Mesenchymal stem cell (in vitro differentiated cells and primary cell): Measurements from ENCODE around the gene GRID2.

Experiments
- DNase-seq: peaks from one replicate; pipeline ENCODE4 v3.0.0-alpha.2; 2013
- H2AFZ ChIP-seq: one replicate; pipeline ENCODE4 v1.6.1; 2013; ENCODE audit warnings: low read depth, mild to moderate bottlenecking, control low read depth, inconsistent platforms, low read length, moderate library complexity
- H2AK5ac ChIP-seq: 2 replicates; pipeline ENCODE4 v1.6.1; 2013; ENCODE audit warnings: low read length, moderate library complexity, mild to moderate bottlenecking, inconsistent platforms; ENCODE audit not compliant: severe bottlenecking
- H2BK120ac ChIP-seq: one replicate; pipeline ENCODE4 v1.6.1; 2013; ENCODE audit warnings: low read depth, mild to moderate bottlenecking, inconsistent platforms, low read length, moderate library complexity
- H2BK12ac ChIP-seq, 2 experiments: one replicate each; pipeline ENCODE4 v1.6.1; 2013; ENCODE audit warnings: inconsistent platforms in 2 of 2, low read length in 2 of 2, mild to moderate bottlenecking in 2 of 2, moderate library complexity in 2 of 2, control low read depth in 1 of 2
- H2BK15ac ChIP-seq: one replicate; pipeline ENCODE4 v1.6.1; 2013; ENCODE audit warnings: mild to moderate bottlenecking, low read depth, inconsistent platforms; ENCODE audit not compliant: poor library complexity, severe bottlenecking
- H2BK5ac ChIP-seq: 2 replicates; pipeline ENCODE4 v1.6.1; 2013; ENCODE audit warnings: low read depth, mild to moderate bottlenecking, low read length, control low read depth, inconsistent platforms; ENCODE audit not compliant: poor library complexity, severe bottlenecking
- H3K14ac ChIP-seq, 2 experiments: one replicate each; pipeline ENCODE4 v1.6.1; 2013; ENCODE audit warnings: inconsistent platforms in 2 of 2, low read length in 2 of 2, control low read depth in 1 of 2, mild to moderate bottlenecking in 1 of 2, moderate library complexity in 1 of 2
- H3K18ac ChIP-seq, 2 experiments: one replicate each; pipeline ENCODE4 v1.6.1; 2013; ENCODE audit warnings: inconsistent platforms in 2 of 2, low read length in 2 of 2, control low read depth in 1 of 2, low read depth in 1 of 2, mild to moderate bottlenecking in 1 of 2
- H3K23ac ChIP-seq, 2 experiments: one replicate each; pipeline ENCODE4 v1.6.1; 2013; ENCODE audit warnings: inconsistent platforms in 2 of 2, low read length in 2 of 2, mild to moderate bottlenecking in 2 of 2, moderate library complexity in 2 of 2, control low read depth in 1 of 2
- H3K27ac ChIP-seq: 2 replicates; pipeline ENCODE4 v1.5.1; 2013; ENCODE audit warnings: mild to moderate bottlenecking, moderate library complexity, low read length, control low read depth, inconsistent platforms; ENCODE audit not compliant: poor library complexity, severe bottlenecking
- H3K27me3 ChIP-seq, 2 experiments: 2 replicates each; pipeline versions ENCODE4 v1.6.1 to v1.7.0; 2013; ENCODE audit warnings: low read length in 2 of 2, mild to moderate bottlenecking in 2 of 2, moderate library complexity in 2 of 2, control low read depth in 1 of 2, inconsistent platforms in 1 of 2; ENCODE audit not compliant: control insufficient read depth in 1 of 2, insufficient read depth in 1 of 2
- H3K36me3 ChIP-seq, 2 experiments: 2 replicates each; pipeline versions ENCODE4 v1.6.1 to v1.7.0; 2013; ENCODE audit warnings: low read length in 2 of 2, control low read depth in 1 of 2, inconsistent platforms in 1 of 2, low read depth in 1 of 2, mild to moderate bottlenecking in 1 of 2; ENCODE audit not compliant: insufficient read depth in 2 of 2, control insufficient read depth in 1 of 2
- H3K4ac ChIP-seq, 2 experiments: one replicate each; pipeline ENCODE4 v1.6.1; 2013; ENCODE audit warnings: inconsistent platforms in 2 of 2, low read length in 2 of 2, mild to moderate bottlenecking in 2 of 2, moderate library complexity in 2 of 2, control low read depth in 1 of 2, low read depth in 1 of 2
- H3K4me1 ChIP-seq: 2 replicates; pipeline ENCODE4 v1.6.1; 2013; ENCODE audit warnings: low read depth, low read length, control low read depth; ENCODE audit not compliant: control insufficient read depth, insufficient read depth
- H3K4me2 ChIP-seq: 2 replicates; pipeline ENCODE4 v1.6.1; 2013; ENCODE audit warnings: low read length, mild to moderate bottlenecking, inconsistent platforms; ENCODE audit not compliant: poor library complexity, severe bottlenecking
- H3K4me3 ChIP-seq, 2 experiments: 2 replicates each; pipeline versions ENCODE4 v1.5.1 to v1.7.0; 2013; ENCODE audit warnings: low read length in 2 of 2, mild to moderate bottlenecking in 2 of 2, control low read depth in 1 of 2, low read depth in 1 of 2; ENCODE audit not compliant: insufficient read depth in 1 of 2
- H3K79me1 ChIP-seq: replicated peaks from 2 replicates; pipeline ENCODE4 v1.6.1; 2013; ENCODE audit warnings: mild to moderate bottlenecking, control low read depth, low read length, inconsistent platforms; ENCODE audit not compliant: poor library complexity, severe bottlenecking
- H3K9ac ChIP-seq: 2 replicates; pipeline ENCODE4 v1.7.0; 2013; ENCODE audit warnings: mild to moderate bottlenecking, low read length, moderate library complexity
- H3K9me3 ChIP-seq: 2 replicates; pipeline ENCODE4 v1.7.0; 2013; ENCODE audit warnings: mild to moderate bottlenecking, low read length; ENCODE audit not compliant: control insufficient read depth
- H4K8ac ChIP-seq: one replicate; pipeline ENCODE4 v1.6.1; 2013; ENCODE audit warnings: inconsistent platforms, mild to moderate bottlenecking, low read length, moderate library complexity
- H4K91ac ChIP-seq: one replicate; pipeline ENCODE4 v1.6.1; 2013; ENCODE audit warnings: mild to moderate bottlenecking, low read length, inconsistent platforms
- WGBS: methylation state at CpG from one replicate; pipeline ENCODE4 v1.1.7; 2013; ENCODE audit warnings: mixed read lengths; 5-methylcytosine and 5-hydroxymethylcytosine counted together

Gene GRID2

GRCh38 chr4:93187892-93188291 lies 884.1 kb downstream of the GRID2 start:
- no peaks in the 10 kb centered on the region for H3K4me1 ChIP-seq
- H3K18ac ChIP-seq, result no peak overlapping the region

GRCh38 chr4:93199492-93199891 lies 895.7 kb downstream of the GRID2 start:
- no peak overlapping the region for H2AFZ ChIP-seq
- H2BK120ac ChIP-seq, result no peak overlapping the region
- H3K27ac ChIP-seq, result no peak overlapping the region
- no peak overlapping the region for H3K4me2 ChIP-seq
- H3K18ac ChIP-seq, result no peak overlapping the region
- H3K36me3 ChIP-seq, result no peaks in the 10 kb centered on the region
- 83% methylated on average over 1 of the region's 2 CpGs for WGBS
- H3K4ac ChIP-seq, result no peak overlapping the region
- no peak overlapping the region for H2BK12ac ChIP-seq
- H3K79me1 ChIP-seq, result no peaks in the 10 kb centered on the region
- H3K9ac ChIP-seq, result no peak overlapping the region
- peak; percentile 52 for DNase-seq
- H4K8ac ChIP-seq, result no peak overlapping the region
- no peaks in the 10 kb centered on the region for H3K4me1 ChIP-seq
- H2AK5ac ChIP-seq, result no peak overlapping the region
- H3K23ac ChIP-seq, result no peak overlapping the region
- no peak overlapping the region for H3K4me3 ChIP-seq
- H4K91ac ChIP-seq, result no peak overlapping the region
- no peak overlapping the region for H2BK15ac ChIP-seq
- H2BK5ac ChIP-seq, result no peak overlapping the region
- no peak overlapping the region for H3K14ac ChIP-seq
- H3K9me3 ChIP-seq, result no peaks in the 10 kb centered on the region
- no peaks in the 10 kb centered on the region for H3K27me3 ChIP-seq

More at GRCh38 chr4:93187892-93188291, 884.1 kb downstream of the GRID2 start:
- Histone ChIP-seq H3K4me3 (no peak overlapping the region), H3K9ac (no peak overlapping the region), H2BK12ac (no peak overlapping the region), H3K9me3 (no peaks in the 10 kb centered on the region), H2AK5ac (no peak overlapping the region), H2BK15ac (no peak overlapping the region), H3K14ac (no peak overlapping the region), H2AFZ (no peak overlapping the region), H3K36me3 (no peaks in the 10 kb centered on the region), H4K91ac (no peak overlapping the region), H4K8ac (no peak overlapping the region), H3K27me3 (no peaks in the 10 kb centered on the region), H3K23ac (no peak overlapping the region), H3K4me2 (no peak overlapping the region), H3K79me1 (no peaks in the 10 kb centered on the region), H2BK5ac (no peak overlapping the region), H3K27ac (no peak overlapping the region), H2BK120ac (no peak overlapping the region), H3K4ac (no peak overlapping the region)
- no peak for DNase-seq
- 94% methylated on average over 4 of the region's 4 CpGs for WGBS

GRCh38 chr4:93201471-93202096 lies 897.8 kb downstream of the GRID2 start:
- 51% methylated on average over 3 of the region's 4 CpGs for WGBS
- no peak overlapping the region for H2AFZ ChIP-seq
- H2BK15ac ChIP-seq, result no peak overlapping the region
- no peak overlapping the region for H3K27ac ChIP-seq
- H3K23ac ChIP-seq, result no peak overlapping the region
- H2AK5ac ChIP-seq, result no peak overlapping the region
- H3K4me3 ChIP-seq, result no peak overlapping the region
- H2BK120ac ChIP-seq, result no peak overlapping the region
- H3K79me1 ChIP-seq, result no peaks in the 10 kb centered on the region
- H3K4me1 ChIP-seq, result no peaks in the 10 kb centered on the region
- no peaks in the 10 kb centered on the region for H3K36me3 ChIP-seq
- H3K14ac ChIP-seq, result no peak overlapping the region
- no peak overlapping the region for H3K18ac ChIP-seq
- H3K9ac ChIP-seq, result no peak overlapping the region
- no peak overlapping the region for H3K4ac ChIP-seq
- H4K91ac ChIP-seq, result no peak overlapping the region
- no peaks in the 10 kb centered on the region for H3K27me3 ChIP-seq
- no peak overlapping the region for H3K4me2 ChIP-seq
- H4K8ac ChIP-seq, result no peak overlapping the region
- H3K9me3 ChIP-seq, result no peaks in the 10 kb centered on the region
- no peak overlapping the region for H2BK12ac ChIP-seq
- no peak for DNase-seq
- H2BK5ac ChIP-seq, result no peak overlapping the region

GRCh38 chr4:93203708-93204107 lies 899.9 kb downstream of the GRID2 start:
- Histone ChIP-seq H3K4ac (no peak overlapping the region), H3K4me2 (no peak overlapping the region), H3K79me1 (no peaks in the 10 kb centered on the region), H3K27ac (no peak overlapping the region), H2BK5ac (no peak overlapping the region), H3K14ac (no peak overlapping the region), H4K91ac (no peak overlapping the region), H2BK12ac (no peak overlapping the region), H4K8ac (no peak overlapping the region), H3K9me3 (no peaks in the 10 kb centered on the region), H3K36me3 (no peaks in the 10 kb centered on the region), H2BK15ac (no peak overlapping the region), H3K27me3 (no peaks in the 10 kb centered on the region), H3K23ac (no peak overlapping the region), H2AFZ (no peak overlapping the region), H2AK5ac (no peak overlapping the region), H3K4me1 (no peaks in the 10 kb centered on the region), H3K18ac (no peak overlapping the region), H3K4me3 (no peak overlapping the region), H2BK120ac (no peak overlapping the region), H3K9ac (no peak overlapping the region)
- 92% methylated on average over 4 of the region's 4 CpGs for WGBS
- DNase-seq, result peak; percentile 4
